B cell (primary cell): Measurements from ENCODE around the gene KCNC4.

Experiments used
- EZH2 ChIP-seq: IDR thresholded peaks from 2 replicates; pipeline ENCODE4 v1.6.1; 2012; ENCODE audit warnings: borderline replicate concordance, low read depth, mild to moderate bottlenecking, moderate library complexity, low read length; ENCODE audit not compliant: insufficient read depth, poor library complexity, severe bottlenecking
- TF ChIP-seq, protein P1 (sequence below): fragments of 200-600 bp; IDR thresholded peaks from one replicate; pipeline ENCODE4 v1.8.0; 2022; ENCODE audit warnings: antibody characterized with exemption, mild to moderate bottlenecking

DNA sequence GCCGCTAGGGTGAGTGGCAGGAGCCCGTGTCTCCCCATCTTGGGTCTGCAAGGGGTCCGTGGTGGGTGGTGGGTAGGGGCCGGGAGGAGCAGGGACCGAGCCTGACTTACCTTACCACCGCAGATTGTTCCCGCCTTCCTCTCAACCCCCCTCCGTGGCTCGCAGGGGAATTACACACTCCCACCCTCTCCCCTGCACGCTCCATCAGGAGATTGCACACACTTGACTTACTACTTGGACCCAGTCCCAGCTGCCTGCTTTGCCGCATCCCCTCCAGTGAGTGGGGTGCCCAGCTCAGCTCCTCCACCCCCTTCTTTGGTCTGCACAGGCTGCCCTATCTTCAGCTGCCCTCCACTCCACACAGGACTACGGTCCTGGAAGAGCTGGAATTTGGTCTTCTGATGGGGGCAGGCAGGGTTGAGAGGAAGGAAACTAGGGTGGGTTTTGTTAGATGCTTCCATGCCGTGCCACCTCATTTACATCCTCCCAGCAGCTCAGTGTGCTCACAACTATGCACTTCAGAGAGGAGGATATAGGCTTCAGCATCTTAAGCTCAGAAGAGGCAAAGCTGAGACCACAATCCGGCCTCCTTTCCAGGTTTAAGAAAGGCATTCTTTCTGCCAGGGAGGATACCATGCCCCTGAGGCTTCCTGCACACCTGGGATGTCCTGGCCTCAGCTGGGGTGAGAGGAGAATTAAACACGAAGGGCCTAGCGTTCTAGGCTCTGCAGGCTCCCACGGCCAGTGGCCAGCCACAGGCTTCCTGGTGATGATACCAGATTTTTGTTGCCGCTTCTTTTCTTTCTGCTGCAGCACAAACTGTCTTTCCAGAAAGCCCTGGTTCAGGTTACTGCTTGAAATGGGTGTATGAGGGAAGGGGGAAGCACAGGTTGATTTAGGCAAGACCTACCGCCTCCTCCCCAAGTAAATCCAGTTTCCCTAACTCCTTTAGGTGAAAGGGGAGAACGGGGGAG lies 2.3 kb downstream of the KCNC4 start:
- TF ChIP-seq, protein P1, sequence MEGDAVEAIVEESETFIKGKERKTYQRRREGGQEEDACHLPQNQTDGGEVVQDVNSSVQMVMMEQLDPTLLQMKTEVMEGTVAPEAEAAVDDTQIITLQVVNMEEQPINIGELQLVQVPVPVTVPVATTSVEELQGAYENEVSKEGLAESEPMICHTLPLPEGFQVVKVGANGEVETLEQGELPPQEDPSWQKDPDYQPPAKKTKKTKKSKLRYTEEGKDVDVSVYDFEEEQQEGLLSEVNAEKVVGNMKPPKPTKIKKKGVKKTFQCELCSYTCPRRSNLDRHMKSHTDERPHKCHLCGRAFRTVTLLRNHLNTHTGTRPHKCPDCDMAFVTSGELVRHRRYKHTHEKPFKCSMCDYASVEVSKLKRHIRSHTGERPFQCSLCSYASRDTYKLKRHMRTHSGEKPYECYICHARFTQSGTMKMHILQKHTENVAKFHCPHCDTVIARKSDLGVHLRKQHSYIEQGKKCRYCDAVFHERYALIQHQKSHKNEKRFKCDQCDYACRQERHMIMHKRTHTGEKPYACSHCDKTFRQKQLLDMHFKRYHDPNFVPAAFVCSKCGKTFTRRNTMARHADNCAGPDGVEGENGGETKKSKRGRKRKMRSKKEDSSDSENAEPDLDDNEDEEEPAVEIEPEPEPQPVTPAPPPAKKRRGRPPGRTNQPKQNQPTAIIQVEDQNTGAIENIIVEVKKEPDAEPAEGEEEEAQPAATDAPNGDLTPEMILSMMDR: no peak
- no peak for TF ChIP-seq EZH2
